ENCODE measurements around the gene NPL. TPM values are rescaled to one million over a fixed set of nuclear protein-coding genes. Genes with fewer than 3 reads are reported as not detected.
A peak's percentile ranks its signal among the peaks of the same experiment; 100 is the strongest.

The NPL gene
- polyA plus RNA-seq, 1 donor from 2014 or later, result 1.2 TPM

- no peaks in the 10 kb centered on the region for H3F3A ChIP-seq (ENCODE audit: insufficient read depth, low read length, poor library complexity, severe bottlenecking)
- no peaks in the 10 kb centered on the region for H3K27me3 ChIP-seq (ENCODE audit: insufficient read depth, low read depth, low read length)
- H3K36me3 ChIP-seq (ENCODE audit: insufficient read depth, low read length), result no peaks in the 10 kb centered on the region
- no peaks in the 10 kb centered on the region for H3K9me2 ChIP-seq (ENCODE audit: insufficient read depth, low read length)
- H3K9me3 ChIP-seq (ENCODE audit: low read length), result no peaks in the 10 kb centered on the region
- H3K79me2 ChIP-seq (replicated peaks; ENCODE audit: insufficient read depth, low read length), result peaks cover 41% of the 10 kb centered on the region
- TF ChIP-seq POLR2AphosphoS5 (IDR thresholded peaks at IDR 0.05) (peak; percentile 99), EP300 (conservative IDR thresholded peaks at IDR 0.05; ENCODE audit: poor library complexity, severe bottlenecking) (peak; percentile 85), TAF1 (IDR thresholded peaks at IDR 0.05; ENCODE audit: low read depth) (peak; percentile 90), SMC3 (conservative IDR thresholded peaks at IDR 0.05; ENCODE audit: poor library complexity) (peak; percentile 66), MXI1 (conservative IDR thresholded peaks at IDR 0.05; ENCODE audit: poor library complexity, severe bottlenecking) (peak; percentile 82), EZH2 (IDR thresholded peaks at IDR 0.05; ENCODE audit: borderline replicate concordance, insufficient read depth, low read length, poor library complexity, severe bottlenecking) (no peak), RAD21 (conservative IDR thresholded peaks at IDR 0.05) (peak; percentile 62)
- TF ChIP-seq, protein P1, sequence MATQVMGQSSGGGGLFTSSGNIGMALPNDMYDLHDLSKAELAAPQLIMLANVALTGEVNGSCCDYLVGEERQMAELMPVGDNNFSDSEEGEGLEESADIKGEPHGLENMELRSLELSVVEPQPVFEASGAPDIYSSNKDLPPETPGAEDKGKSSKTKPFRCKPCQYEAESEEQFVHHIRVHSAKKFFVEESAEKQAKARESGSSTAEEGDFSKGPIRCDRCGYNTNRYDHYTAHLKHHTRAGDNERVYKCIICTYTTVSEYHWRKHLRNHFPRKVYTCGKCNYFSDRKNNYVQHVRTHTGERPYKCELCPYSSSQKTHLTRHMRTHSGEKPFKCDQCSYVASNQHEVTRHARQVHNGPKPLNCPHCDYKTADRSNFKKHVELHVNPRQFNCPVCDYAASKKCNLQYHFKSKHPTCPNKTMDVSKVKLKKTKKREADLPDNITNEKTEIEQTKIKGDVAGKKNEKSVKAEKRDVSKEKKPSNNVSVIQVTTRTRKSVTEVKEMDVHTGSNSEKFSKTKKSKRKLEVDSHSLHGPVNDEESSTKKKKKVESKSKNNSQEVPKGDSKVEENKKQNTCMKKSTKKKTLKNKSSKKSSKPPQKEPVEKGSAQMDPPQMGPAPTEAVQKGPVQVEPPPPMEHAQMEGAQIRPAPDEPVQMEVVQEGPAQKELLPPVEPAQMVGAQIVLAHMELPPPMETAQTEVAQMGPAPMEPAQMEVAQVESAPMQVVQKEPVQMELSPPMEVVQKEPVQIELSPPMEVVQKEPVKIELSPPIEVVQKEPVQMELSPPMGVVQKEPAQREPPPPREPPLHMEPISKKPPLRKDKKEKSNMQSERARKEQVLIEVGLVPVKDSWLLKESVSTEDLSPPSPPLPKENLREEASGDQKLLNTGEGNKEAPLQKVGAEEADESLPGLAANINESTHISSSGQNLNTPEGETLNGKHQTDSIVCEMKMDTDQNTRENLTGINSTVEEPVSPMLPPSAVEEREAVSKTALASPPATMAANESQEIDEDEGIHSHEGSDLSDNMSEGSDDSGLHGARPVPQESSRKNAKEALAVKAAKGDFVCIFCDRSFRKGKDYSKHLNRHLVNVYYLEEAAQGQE (IDR thresholded peaks at IDR 0.05; ENCODE audit: borderline replicate concordance), result peak; percentile 94
- TF ChIP-seq, protein P2, sequence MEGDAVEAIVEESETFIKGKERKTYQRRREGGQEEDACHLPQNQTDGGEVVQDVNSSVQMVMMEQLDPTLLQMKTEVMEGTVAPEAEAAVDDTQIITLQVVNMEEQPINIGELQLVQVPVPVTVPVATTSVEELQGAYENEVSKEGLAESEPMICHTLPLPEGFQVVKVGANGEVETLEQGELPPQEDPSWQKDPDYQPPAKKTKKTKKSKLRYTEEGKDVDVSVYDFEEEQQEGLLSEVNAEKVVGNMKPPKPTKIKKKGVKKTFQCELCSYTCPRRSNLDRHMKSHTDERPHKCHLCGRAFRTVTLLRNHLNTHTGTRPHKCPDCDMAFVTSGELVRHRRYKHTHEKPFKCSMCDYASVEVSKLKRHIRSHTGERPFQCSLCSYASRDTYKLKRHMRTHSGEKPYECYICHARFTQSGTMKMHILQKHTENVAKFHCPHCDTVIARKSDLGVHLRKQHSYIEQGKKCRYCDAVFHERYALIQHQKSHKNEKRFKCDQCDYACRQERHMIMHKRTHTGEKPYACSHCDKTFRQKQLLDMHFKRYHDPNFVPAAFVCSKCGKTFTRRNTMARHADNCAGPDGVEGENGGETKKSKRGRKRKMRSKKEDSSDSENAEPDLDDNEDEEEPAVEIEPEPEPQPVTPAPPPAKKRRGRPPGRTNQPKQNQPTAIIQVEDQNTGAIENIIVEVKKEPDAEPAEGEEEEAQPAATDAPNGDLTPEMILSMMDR (IDR thresholded peaks at IDR 0.05; ENCODE audit: poor library complexity, severe bottlenecking), result peak; percentile 80
- peak within 1 kb of the TSS; percentile 73 for H2AFZ ChIP-seq (ENCODE audit: low read depth, low read length)
- peak within 1 kb of the TSS; percentile 94 for H3K9ac ChIP-seq (ENCODE audit: low read length)
- peaks cover 42% of the 10 kb centered on the region for H4K20me1 ChIP-seq (ENCODE audit: insufficient read depth)
- peak within 1 kb of the TSS; percentile 97 for H3K27ac ChIP-seq (ENCODE audit: low read length)
- peak within 1 kb of the TSS; percentile 50 for H3K4me2 ChIP-seq (ENCODE audit: low read length)
- peak within 1 kb of the TSS; percentile 87 for H3K4me3 ChIP-seq (ENCODE audit: low read length)
These were observed 49.9 kb downstream of the NPL start, which contains the start of gene DHX9 for GRCh38 chr1:182839209-182840066. Gene DHX9, plus strand, starts transcription at chr1:182839347. Its CDS starts 3,220 bp downstream, at chr1:182842567.

DNA sequence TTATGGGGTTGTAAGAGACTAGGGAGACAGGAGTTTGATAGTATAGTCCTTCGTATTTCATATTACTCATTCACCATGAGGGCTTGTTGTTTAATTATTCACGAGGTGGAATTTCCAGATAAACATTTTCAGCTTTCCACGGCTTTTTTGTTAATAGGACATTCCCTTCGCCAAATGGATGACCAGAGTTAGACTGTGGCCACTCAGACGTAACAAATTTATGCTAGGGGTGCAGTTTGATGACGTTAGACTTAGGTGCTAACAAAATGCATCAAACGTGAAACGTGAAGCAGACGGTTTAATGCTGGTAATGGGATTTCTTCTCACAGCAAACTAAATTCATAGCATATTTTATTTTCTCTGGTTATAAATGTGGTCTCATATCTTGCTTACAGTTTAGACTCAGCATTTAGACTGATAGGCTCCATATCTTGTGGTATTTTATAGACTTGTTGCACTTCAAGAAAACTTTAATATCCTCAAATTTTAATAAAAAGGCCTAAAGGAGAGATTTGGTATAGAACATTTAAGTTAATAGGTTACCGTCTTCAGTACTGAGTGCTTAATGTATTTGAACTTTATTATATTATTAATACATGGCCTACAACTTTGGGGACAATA, 51.9 kb downstream of the NPL start:
- H4K20me1 ChIP-seq (ENCODE audit: insufficient read depth), result peaks cover 57% of the 10 kb centered on the region

More for the DNA sequence above, 51.9 kb downstream of the NPL start:
- no peaks in the 10 kb centered on the region for H3F3A ChIP-seq (ENCODE audit: insufficient read depth, low read length, poor library complexity, severe bottlenecking)
- peaks cover 3% of the 10 kb centered on the region for H3K36me3 ChIP-seq (ENCODE audit: insufficient read depth, low read length)
- no peak overlapping the region for H2AFZ ChIP-seq (ENCODE audit: low read depth, low read length)
- H3K4me3 ChIP-seq (ENCODE audit: low read length), result peak overlapping the region; percentile 87
- H3K27ac ChIP-seq (ENCODE audit: low read length), result no peak overlapping the region
- peaks cover 62% of the 10 kb centered on the region for H3K79me2 ChIP-seq (replicated peaks; ENCODE audit: insufficient read depth, low read length)
- H3K9me2 ChIP-seq (ENCODE audit: insufficient read depth, low read length), result no peaks in the 10 kb centered on the region
- H3K9me3 ChIP-seq (ENCODE audit: low read length), result no peaks in the 10 kb centered on the region
- H3K4me2 ChIP-seq (ENCODE audit: low read length), result peak overlapping the region; percentile 76
- H3K27me3 ChIP-seq (ENCODE audit: insufficient read depth, low read depth, low read length), result no peaks in the 10 kb centered on the region
- TF ChIP-seq, protein P1 (IDR thresholded peaks at IDR 0.05; ENCODE audit: borderline replicate concordance), result no peak
- TF ChIP-seq, protein P2 (IDR thresholded peaks at IDR 0.05; ENCODE audit: poor library complexity, severe bottlenecking), result no peak
- TF ChIP-seq EP300 (conservative IDR thresholded peaks at IDR 0.05; ENCODE audit: poor library complexity, severe bottlenecking), result no peak
- TF ChIP-seq MXI1 (conservative IDR thresholded peaks at IDR 0.05; ENCODE audit: poor library complexity, severe bottlenecking), result no peak
- TF ChIP-seq TAF1 (IDR thresholded peaks at IDR 0.05; ENCODE audit: low read depth), result no peak
- no peak for TF ChIP-seq RAD21 (conservative IDR thresholded peaks at IDR 0.05)
- TF ChIP-seq SMC3 (conservative IDR thresholded peaks at IDR 0.05; ENCODE audit: poor library complexity), result no peak
- no peak for TF ChIP-seq EZH2 (IDR thresholded peaks at IDR 0.05; ENCODE audit: borderline replicate concordance, insufficient read depth, low read length, poor library complexity, severe bottlenecking)
- no peak for TF ChIP-seq POLR2AphosphoS5 (IDR thresholded peaks at IDR 0.05)
- no peak overlapping the region for H3K9ac ChIP-seq (ENCODE audit: low read length)
